ENCODE results near the gene BRI3.

BRI3 gene, protein sequence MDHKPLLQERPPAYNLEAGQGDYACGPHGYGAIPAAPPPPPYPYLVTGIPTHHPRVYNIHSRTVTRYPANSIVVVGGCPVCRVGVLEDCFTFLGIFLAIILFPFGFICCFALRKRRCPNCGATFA
- 16.1 to 30.6 (median 20.9) reads per million in 4 experiments for total RNA-seq

DNA sequence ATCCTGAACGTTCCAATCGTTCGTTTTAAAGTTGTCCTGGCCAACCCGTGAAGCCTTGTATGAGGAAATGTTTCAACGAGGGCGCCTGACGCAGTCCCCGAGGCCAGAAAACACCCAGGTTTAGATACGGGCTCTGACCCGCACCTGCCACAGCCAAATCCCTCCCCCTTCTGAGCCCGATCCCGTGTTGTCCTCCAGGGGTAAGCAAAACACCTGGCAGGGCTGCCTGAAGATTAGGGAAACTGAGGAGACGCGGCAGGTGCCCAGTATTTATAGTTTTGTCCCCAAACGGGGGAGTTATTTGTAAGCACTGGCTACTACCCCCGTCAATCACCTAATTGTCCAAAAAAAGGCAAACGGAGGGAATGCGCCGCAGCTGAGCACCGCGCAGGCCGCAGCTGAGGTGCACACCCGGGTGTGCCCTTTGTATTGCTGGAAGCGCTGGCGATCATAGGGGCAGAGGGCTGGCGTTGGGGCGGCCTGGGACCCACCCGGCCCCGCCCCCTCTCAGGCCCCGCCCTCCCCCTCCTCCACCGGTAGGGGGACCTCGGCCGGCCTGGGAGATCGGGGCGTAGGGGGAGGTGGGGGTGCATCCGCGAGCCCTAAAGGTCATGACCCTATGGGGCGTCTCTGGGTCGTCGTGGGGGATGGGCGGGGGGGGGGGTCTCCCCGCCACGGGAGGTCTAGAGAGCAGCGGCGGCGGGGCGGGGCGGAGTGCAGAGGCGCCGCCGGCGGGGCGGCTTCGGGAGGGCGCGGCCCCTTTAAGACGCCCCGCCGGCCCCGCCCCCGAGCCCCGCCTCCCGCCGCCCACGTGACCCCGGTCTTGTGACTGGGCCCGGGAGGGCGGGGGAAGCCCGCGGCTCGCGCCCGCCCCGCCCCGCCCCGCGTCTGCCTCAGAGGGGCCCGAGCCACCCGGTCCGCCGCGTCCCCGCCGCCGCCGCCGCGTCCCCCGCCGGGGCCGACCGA, at the start of gene BRI3:
Gene BRI3 (plus strand): TSS at position 896 of the 966 bp plus-strand sequence. CDS start 110 bp downstream, outside the sequence.
- DNase-seq = peak; percentile 93

DNA sequence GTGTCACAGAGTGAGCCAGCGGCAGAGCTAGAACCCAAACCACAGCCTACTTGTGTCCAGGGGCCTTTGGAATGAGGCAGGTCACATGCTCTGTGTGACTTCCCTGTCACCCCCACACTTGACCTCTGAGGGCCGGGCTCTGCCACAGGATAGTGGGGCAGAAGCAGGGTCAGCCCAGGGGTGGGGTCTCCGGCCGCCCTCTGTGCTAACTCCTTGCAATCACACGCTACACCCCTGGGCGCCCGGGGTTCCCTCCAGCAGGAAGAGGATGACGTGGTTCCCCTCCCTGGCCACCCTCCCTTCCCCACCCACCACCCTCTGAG, 49.3 kb upstream of the BRI3 start:
- DNase-seq = no peak

DNA sequence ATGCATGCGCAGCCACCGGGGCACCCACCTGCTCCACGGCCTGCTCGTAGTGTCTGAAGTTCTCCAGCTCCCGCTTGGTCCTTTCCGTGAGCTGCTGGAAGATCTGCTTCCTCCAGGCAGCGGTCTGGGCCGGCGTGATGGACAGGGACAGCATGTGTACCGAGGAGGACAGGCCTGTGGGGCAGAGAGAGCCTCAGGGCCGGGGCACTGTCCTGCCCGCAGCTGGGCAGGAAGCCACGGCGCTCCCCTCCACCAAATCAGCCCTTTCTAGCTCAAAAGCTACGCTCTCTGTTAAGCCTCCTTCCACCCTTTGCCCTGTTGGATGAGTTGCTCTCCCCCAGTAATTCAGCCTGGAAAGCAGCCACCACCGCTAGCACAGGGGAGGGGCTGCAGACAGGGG, 48.7 kb upstream of the BRI3 start:
- no peak for DNase-seq

DNA sequence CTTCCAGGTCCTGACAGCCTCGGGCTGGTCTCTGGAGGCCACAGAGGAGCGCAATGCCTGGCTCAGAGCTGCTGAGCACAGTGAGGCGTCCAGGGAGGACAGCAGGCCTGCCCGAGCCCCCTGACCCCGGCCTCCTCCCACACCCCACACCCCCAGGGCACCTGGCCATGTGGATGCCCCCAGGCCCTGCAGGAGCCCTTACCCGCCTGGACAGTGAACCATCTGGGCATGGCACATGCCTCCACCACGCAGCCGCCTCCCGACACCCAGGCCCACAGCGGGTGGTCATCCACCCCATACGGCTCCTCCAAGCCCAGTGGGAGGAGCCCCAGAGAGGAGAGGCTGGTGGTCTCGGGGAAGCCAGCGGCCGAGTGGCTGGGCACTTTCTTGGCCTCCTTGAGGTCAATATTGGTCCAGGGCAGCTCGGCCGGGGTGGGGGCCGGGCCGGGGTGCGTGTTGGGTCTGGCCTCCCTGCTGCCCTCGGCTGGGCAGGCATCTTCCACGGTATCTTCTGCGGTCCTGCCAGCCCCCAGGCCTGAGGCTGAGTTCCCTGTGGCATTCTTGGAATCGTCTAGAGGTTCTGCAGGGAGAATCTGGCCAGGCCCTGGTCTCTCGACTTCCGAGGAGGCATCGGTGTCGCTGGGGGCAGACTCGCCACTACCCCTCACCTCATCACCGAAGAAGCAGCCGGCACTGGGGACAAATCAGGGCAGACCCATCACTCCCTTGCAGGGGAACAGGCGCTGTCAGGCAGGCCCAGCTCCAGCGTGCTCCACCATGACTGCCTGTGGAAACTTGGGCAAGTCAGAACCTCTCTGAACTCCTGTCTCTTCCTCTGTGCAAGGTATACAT, 48.0 kb upstream of the BRI3 start:
- no peak for DNase-seq

DNA sequence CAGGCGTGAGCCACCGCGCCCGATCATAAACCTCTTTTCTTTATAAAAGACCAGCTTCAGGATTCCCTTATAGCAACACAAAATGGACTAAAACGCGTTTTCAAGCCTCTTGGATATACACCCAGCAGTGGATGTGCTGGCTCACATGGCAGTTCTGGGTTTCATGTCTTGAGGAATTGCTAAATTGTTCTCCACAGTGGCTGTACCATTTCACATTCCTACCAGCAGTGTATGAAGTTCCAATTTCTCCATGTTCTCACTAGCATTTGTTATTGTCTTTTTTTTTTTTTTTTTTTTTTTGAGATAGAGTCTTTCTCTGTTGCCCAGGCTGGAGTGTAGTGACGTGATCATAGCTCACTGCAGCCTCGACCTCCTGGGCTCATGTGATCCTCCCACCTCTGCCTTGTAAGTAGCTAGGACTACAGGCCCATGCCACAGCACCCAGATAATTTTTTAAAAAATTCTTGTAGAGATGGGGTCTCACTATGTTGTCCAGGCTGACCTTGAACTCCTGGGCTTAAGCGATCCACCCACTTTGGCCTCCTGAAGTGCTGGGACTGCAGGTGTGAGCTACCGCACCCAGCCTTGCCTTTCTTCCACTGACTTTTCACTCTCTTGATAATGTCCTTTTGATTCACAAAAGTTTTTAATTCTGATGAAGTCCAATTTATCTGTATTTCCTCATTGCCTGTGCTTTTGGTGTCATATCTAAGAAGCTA, 46.9 kb upstream of the BRI3 start:
- DNase-seq = no peak

DNA sequence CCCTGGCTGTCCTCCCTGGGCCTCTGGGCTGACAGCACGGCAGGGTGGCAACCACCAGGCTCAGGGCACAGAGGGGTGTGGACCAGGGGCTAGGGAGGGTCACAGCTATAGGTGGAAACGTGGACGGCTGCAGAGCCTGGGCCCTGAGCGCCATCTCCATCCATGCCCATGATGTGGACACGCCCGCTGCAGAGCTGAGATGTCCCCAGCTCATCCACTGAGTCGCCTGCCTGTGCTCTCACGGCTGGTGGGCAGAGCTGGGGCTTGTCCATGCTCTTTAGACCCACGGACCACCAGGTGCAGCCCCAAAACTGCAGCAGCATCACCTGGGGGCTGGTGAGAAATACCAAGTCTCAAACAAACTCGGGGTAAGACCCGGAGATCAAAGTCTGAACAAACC, 45.6 kb upstream of the BRI3 start:
- DNase-seq = no peak

DNA sequence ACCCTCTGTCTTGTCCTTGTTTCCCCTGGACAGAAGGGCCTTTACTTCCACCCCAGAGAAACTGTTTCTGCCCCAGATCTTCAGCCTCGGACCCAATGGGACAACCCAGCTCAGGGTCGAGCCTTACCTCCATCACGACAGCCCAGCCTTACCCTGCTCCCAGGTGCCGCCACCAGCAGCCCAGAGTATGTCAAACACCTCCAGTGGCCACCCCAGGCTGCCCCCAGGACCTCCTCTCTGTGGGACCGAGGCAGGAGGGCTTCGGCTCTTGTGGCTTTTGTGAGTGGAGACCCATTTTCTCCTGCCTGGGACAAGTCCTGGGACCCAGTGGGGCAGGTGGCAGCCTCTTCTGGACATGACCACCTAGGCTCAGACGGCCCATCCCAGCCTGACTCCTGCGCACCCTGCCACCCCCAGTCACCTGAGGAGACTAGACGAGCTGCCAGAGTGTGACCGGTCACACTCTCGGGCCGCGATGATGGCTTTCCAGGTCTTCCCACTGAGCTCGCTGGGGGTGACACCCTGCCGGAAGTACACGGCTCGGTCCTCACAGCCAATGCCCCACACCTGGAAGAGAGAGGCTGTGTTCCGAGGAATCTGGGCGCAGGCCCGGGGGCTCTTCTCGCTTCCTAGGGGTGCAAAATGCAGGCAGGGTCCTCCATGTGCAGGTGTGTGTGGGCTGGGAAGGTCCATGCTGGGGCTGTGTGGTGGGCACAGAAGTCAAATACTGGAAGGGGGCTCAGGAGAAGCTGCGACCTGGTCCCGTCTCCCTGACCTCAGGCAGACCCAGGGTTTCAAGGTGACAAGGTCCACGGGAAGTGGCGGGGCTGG, 44.9 kb upstream of the BRI3 start:
- DNase-seq = no peak

DNA sequence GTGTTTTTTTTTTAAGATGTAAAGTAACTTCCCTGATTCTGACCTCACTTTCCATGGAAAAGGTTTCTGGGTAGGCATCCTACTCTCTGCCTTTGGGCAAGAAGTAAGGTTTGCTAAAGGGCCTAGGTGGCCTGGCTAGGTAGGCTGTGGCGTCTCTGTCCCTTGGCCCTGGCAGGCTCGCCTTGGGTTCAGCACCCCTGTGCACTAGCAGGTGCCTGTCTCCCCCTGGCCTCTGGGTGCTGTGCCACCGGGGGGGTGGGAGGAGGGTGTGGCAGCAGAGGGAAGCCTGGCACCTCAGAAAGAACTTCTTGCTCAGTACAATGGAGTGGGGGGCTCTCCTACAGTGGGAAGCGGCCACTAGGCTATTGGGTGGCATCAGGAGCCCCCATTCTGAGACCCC, 43.4 kb upstream of the BRI3 start:
- DNase-seq = no peak

DNA sequence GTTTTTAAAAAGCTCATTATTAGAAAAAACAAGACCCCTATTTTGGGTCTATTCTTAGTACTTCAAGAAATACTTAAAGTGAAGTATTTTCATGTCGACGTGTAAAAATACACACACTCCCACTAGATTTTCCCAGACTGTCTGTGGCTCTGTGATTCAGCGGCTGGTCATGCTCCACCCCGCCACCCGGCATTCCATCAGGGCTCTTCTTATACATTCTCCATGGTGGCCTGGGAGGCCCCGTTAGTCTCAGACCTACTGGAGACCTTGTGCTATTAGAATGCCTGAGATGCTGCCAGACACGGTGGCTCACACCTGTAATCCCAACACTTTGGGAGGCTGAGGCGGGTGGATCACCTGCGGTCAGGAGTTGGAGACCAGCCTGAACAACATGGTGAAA, 42.5 kb upstream of the BRI3 start:
- no peak for DNase-seq

DNA sequence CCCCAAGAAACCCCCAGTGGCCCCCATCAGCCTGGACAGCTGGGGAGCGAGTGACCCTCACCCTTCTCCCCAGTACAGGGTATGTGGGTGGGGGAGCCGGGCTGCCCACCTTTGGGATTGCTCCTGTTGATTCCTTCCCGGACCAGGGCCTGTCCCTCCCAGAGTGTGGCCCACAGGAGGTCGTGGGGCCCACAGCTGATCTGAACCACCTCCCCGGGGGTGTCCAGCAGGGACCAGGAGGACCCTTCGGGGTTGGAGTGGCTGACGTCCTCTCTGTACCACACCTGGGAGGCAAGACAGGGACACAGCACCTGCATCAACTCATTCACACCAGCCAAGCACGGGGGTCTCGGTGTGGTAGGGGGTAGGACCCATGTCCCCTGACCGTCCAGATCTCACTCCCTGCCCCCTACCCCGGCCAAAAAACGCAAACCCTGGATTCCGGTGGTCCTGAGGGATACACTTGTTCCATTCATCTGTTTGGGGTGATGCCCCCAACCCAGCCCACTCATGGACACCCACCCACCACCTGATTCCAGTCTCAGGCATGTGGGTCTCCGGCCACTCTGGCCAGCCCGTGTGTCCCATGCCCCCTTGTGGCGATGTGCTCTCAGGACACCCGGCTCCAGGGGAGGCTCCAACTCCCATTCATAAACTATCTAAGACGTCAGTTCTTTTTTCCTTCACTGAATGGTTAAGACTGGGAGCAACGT, 40.4 kb upstream of the BRI3 start:
- DNase-seq = no peak

DNA sequence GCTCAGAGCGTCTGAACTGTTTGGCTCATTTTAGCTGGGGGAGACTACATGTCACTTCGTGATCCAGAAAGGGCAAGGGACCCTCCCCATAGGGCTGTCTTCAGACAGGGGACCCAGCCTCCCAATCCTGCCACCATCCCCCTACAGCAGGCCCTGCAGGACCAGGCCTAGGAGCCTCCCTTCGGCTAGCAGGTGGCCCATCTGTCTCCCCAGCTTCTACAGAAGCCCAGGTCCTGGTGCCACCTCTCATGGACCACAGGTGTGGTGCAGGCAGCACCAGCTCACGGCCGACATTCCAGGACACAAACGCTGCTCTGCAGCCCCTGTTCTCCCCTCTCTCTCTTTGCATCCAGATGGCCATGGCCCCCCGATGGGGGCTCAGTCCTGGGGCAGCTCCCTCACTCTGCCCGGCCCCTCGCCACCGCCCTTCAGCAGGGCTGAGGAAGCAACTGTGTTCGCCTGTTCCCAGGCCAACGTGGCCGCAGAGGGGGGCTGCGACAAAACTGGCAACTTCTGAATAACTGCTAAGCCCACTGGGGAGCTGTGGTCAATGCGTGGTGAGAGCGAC, 39.7 kb upstream of the BRI3 start:
- DNase-seq = no peak

DNA sequence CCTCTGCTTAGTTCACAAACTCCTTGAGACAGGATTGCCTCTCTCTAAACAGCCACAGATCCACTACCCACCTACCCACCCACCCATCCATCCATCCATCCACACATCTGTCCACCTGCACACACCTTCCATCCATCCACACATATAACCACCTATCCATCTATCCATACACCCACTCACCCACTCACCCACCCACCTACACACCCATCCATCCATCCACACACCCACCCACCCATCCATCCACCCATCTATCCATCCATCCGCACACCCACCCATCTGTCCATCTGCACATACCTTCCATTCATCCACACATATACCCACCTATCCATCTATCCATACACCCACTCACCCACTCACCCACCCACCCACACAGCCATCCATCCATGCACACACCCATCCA, 39.1 kb upstream of the BRI3 start:
- DNase-seq = no peak

DNA sequence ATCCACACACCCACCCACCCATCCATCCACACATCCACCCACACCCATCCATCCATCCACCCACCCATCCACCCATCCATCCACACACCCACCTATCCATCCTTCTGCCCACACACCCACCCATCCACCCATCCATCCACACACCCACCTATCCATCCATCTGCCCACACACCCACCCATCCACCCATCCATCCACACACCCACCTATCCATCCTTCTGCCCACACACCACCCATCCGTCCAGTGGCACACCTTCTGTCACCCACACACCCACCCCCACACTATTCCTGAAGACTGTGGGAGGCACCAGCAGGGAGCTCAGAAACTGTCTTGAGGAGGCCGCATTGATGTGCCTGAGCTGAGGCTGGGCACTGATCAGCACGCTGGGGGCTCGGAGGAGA, 38.6 kb upstream of the BRI3 start:
- no peak for DNase-seq

DNA sequence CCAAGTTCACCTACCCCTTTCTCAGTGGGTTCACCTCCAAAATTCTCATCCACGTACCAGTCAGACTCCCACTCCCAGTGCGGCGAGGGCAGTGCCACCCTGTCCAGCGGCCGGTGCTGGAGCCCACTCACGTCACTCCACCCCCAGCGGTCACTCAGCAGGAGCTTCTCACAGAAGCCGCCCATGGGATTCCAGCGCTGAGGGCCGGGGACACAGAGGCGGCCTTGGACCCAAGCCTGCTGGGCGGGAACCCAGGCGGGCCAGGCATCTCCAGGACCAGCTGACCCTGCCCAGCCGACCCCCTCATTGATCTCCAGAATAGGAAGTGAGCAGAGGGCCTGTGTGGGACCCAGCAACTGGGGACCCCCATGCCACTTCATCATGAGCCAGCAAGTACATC, 36.6 kb upstream of the BRI3 start:
- no peak for DNase-seq

DNA sequence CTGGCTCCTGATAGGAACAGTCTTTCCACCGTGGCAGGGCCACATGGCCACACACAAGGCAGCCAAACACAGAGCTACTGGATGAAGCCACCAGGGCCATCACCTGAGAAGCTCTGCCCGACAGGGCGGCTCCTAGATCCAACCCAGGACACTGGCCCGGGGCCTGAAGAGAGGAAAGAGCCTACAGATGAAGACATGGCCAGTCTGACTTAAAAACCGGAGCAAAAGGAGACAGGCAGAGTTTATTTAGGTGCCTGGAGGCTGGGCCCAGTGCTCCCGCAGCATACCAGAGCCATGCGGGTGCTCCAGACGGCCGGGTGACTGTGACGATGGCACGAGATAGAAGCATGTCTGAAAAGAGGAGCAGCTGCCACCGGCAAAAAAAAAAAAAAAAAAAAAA, 33.3 kb upstream of the BRI3 start:
- DNase-seq = no peak

DNA sequence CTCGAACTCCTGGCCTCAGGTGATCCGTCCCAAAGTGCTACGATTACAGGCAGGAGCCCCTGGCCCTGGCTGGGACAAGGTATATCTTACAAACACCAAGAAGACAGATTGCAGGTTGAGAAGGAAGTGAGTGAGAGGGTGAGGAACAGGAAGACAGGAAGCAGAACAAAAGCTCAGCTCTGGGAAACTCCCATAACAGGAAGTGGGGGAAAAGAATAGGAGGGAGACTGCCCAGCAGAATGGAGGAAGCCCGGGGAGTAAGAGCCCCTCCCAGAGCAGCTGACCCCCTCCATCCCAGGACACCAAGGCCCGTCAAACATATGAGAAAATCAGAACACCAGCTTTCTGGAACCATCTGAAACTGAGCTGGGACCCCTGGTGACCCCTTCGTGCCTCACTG, 32.4 kb upstream of the BRI3 start:
- no peak for DNase-seq

DNA sequence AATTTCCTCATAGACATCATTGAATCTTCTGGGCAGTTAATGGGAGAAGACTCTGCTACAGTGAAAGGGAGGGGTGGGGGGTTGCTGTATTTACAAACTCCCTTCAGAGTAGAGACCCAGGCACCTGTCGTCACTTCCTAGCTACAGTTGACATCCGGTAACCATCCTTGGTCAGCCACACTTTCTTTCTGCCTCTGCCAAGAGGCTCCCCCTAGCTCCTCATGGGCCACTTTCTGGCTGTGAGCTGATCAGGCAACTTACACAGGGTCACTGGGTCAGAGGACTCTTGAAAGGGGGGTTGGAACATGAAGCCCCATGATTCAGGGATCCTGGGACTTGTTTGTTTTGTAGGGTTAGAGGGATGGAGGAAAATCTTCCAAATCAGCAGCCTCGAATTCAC, 30.7 kb upstream of the BRI3 start:
- DNase-seq = peak; percentile 12

DNA sequence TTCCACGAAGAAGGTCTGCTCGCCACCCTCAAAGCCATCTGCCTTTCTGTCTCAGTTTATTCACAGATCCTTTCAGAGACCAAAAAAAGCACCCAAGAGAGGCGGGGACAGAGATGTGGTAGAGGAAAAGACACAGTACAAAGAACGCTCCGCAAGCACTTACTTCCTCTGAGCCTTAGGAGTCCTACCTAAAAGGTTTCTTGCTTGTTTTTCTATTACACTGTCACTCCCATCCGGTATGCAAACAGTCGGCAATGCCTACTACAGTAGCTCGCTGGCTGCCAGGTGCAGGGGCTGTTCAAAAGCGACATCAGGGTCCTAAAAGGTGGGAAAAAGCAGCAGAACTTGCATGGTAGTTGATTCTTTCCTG, 30.3 kb upstream of the BRI3 start:
- DNase-seq = peak; percentile 24

DNA sequence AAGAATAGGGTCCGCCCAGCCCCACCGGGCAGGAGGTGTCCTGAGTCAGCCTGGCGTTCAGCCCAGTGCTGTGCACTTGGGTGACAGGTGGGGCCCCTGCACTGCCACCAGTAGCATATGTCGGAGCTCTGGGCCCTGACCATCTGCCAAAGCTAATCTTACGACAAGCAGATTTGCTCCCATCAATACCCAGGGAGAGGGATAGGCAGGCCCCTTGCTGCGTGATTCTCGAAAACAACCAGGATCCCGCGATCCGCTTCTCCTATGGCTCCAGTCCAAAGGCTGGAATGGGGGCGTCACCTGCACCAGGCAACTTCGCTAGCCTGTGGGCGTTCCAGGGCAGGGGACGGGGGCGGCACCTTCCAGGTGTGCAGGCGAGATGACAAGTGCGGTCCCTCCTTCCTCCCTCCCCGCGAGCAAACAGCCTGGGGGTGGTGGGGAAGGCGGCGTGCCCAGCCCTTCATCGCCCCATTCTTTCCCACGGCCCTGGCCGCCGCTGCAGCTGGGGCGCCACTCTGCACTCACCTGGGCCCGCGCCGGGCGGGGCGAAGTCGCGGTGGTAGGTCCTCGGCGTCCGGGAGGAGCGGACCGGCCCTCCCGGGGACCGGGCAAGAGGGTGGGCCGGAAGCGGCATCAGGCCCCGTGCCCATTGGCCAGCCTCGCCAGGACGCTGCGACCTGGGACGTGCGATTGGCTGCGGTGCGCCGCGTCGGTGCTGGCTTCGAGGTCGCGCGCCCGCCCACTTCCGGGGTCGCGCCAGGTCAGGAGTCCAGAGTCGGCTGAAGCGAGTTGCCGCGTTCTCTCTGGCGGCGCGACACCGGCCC, 29.7 kb upstream of the BRI3 start, which contains the start of gene TECPR1:
Gene TECPR1 (minus strand): TSS at position 632 of the 824 bp plus-strand sequence. CDS start 6,086 bp downstream, outside the sequence.
- DNase-seq = peak; percentile 77
